OCI-LY3 (cell line): ENCODE results near the gene TUBGCP2.

Experiments
- H2AFZ ChIP-seq: fragments of 200-600, 300-600 bp; shearing (Covaris generic); 2 replicates; pipeline ENCODE4 v1.6.0; 2014; ENCODE audit warnings: antibody characterized with exemption, low read depth, low read length
- H3K27ac ChIP-seq: fragments of 200-600, 300-600 bp; sonication (generic); 2 replicates; pipeline ENCODE4 v1.5.1; 2014; ENCODE audit warnings: mild to moderate bottlenecking, low read length, moderate library complexity, mixed read lengths
- H3K27me3 ChIP-seq: fragments of 200-600, 300-600 bp; sonication (generic); 2 replicates; pipeline ENCODE4 v1.6.1; 2014; ENCODE audit warnings: low read depth, low read length, mixed read lengths
- H3K36me3 ChIP-seq: fragments of 200-600, 300-600 bp; sonication (generic); replicated peaks from 2 replicates; pipeline ENCODE3; 2014; ENCODE audit warnings: low read depth, low read length, mixed read lengths
- H3K4me1 ChIP-seq: fragments of 300-600, 200-600 bp; sonication (generic); 2 replicates; pipeline ENCODE4 v1.6.1; 2014; ENCODE audit warnings: low read length, mixed read lengths
- H3K4me2 ChIP-seq: fragments of 200-600, 300-600 bp; sonication (generic); 2 replicates; pipeline ENCODE4 v1.6.1; 2014; ENCODE audit warnings: low read length, mixed read lengths
- H3K4me3 ChIP-seq: fragments of 300-600, 200-600 bp; sonication (generic); 2 replicates; pipeline ENCODE4 v1.5.1; 2014; ENCODE audit warnings: antibody characterized with exemption, mild to moderate bottlenecking, low read length, moderate library complexity
- H3K79me2 ChIP-seq: fragments of 300-600, 200-600 bp; shearing (Covaris generic); 2 replicates; pipeline ENCODE4 v1.6.1; 2014; ENCODE audit warnings: mild to moderate bottlenecking, low read length, mixed read lengths
- H3K9ac ChIP-seq: fragments of 300-600, 200-600 bp; shearing (Covaris generic); 2 replicates; pipeline ENCODE4 v1.6.0; 2014; ENCODE audit warnings: mild to moderate bottlenecking, low read length, moderate library complexity
- H3K9me3 ChIP-seq: fragments of 200-600, 300-600 bp; shearing (Covaris generic); 2 replicates; pipeline ENCODE4 v1.6.1; 2014; ENCODE audit warnings: low read length, mixed read lengths; ENCODE audit not compliant: insufficient read depth
- H4K20me1 ChIP-seq: fragments of 200-600, 300-600 bp; sonication (generic); 2 replicates; pipeline ENCODE4 v1.6.1; 2016; ENCODE audit warnings: low read length, mixed read lengths; ENCODE audit not compliant: insufficient read depth
- EZH2phosphoT487 ChIP-seq: fragments of 200-600 bp; shearing (Covaris generic); IDR thresholded peaks from 2 replicates; pipeline ENCODE4 v1.6.1; 2018; ENCODE audit warnings: antibody characterized with exemption, mixed run types, low read depth
- TF ChIP-seq, protein P1 (sequence below): fragments of 200-600, 300-600 bp; sonication (generic); IDR thresholded peaks from 2 replicates; pipeline ENCODE4 v1.5.1; 2014; ENCODE audit warnings: antibody characterized with exemption, low read length, low read depth

TUBGCP2 gene

GRCh38 chr10:133270204-133270603, 38.5 kb downstream of the TUBGCP2 start:
- peaks cover 6% of the 10 kb centered on the region for H4K20me1 ChIP-seq
- H3K36me3 ChIP-seq, result peaks cover 19% of the 10 kb centered on the region
- H3K27me3 ChIP-seq, result no peaks in the 10 kb centered on the region
- H3K4me3 ChIP-seq, result no peak overlapping the region
- no peak overlapping the region for H3K9ac ChIP-seq
- H3K4me2 ChIP-seq, result no peak overlapping the region
- no peak overlapping the region for H2AFZ ChIP-seq
- peaks cover 9% of the 10 kb centered on the region; the same call in 1 of the 2 replicates for H3K4me1 ChIP-seq
- peaks cover 11% of the 10 kb centered on the region for H3K79me2 ChIP-seq
- H3K9me3 ChIP-seq, result no peaks in the 10 kb centered on the region
- no peak for TF ChIP-seq EZH2phosphoT487
- TF ChIP-seq, protein P1, sequence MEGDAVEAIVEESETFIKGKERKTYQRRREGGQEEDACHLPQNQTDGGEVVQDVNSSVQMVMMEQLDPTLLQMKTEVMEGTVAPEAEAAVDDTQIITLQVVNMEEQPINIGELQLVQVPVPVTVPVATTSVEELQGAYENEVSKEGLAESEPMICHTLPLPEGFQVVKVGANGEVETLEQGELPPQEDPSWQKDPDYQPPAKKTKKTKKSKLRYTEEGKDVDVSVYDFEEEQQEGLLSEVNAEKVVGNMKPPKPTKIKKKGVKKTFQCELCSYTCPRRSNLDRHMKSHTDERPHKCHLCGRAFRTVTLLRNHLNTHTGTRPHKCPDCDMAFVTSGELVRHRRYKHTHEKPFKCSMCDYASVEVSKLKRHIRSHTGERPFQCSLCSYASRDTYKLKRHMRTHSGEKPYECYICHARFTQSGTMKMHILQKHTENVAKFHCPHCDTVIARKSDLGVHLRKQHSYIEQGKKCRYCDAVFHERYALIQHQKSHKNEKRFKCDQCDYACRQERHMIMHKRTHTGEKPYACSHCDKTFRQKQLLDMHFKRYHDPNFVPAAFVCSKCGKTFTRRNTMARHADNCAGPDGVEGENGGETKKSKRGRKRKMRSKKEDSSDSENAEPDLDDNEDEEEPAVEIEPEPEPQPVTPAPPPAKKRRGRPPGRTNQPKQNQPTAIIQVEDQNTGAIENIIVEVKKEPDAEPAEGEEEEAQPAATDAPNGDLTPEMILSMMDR, result no peak
- no peak overlapping the region for H3K27ac ChIP-seq

DNA sequence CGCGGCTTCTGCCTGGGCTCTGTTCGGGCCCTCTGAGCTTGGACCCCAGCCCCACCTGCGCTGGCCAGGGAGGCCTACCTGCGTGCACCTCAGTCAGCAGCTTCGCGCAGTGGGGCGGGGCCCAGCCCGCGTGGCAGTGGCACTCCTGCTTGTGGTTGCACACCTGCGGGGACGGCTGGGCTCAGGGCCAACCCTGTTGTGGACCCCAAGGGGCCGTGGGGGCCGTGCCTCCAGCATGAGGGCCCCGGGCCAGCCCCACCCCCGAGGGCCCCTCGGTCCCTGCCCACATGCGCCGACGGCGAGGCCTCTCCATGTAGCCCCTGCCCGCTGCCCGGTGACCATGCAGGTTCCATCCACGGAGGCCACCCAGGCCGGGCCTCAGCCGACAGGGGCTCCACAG, 39.3 kb downstream of the TUBGCP2 start:
- H3K4me3 ChIP-seq, result no peak overlapping the region
- H3K9ac ChIP-seq, result no peak overlapping the region
- no peak overlapping the region for H3K4me2 ChIP-seq
- H3K27me3 ChIP-seq, result no peaks in the 10 kb centered on the region
- TF ChIP-seq, protein P1, result no peak
- no peak for TF ChIP-seq EZH2phosphoT487
- H3K79me2 ChIP-seq, result peaks cover 4% of the 10 kb centered on the region
- H3K27ac ChIP-seq, result no peak overlapping the region
- peaks cover 14% of the 10 kb centered on the region for H3K36me3 ChIP-seq
- H2AFZ ChIP-seq, result no peak overlapping the region
- H3K4me1 ChIP-seq, result peaks cover 5% of the 10 kb centered on the region; the same call in 1 of the 2 replicates
- H3K9me3 ChIP-seq, result no peaks in the 10 kb centered on the region
- peaks cover 2% of the 10 kb centered on the region; the same call in 1 of the 2 replicates for H4K20me1 ChIP-seq

- Histone ChIP-seq H3K79me2 (no peaks in the 10 kb centered on the region), H3K9ac (no peak overlapping the region)
These were observed 40.1 kb downstream of the TUBGCP2 start for GRCh38 chr10:133268532-133268931.

GRCh38 chr10:133267829-133268228, 40.8 kb downstream of the TUBGCP2 start:
- no peaks in the 10 kb centered on the region for H3K27me3 ChIP-seq
- no peak overlapping the region for H3K4me3 ChIP-seq
- H2AFZ ChIP-seq, result no peak overlapping the region
- no peaks in the 10 kb centered on the region for H3K4me1 ChIP-seq
- no peaks in the 10 kb centered on the region for H3K9me3 ChIP-seq
- H3K9ac ChIP-seq, result no peak overlapping the region
- no peak overlapping the region for H3K4me2 ChIP-seq
- peaks cover 1% of the 10 kb centered on the region; the same call in 1 of the 2 replicates for H4K20me1 ChIP-seq
- no peak for TF ChIP-seq EZH2phosphoT487
- TF ChIP-seq, protein P1, result no peak
- peaks cover 2% of the 10 kb centered on the region for H3K36me3 ChIP-seq
- H3K79me2 ChIP-seq, result no peaks in the 10 kb centered on the region
- H3K27ac ChIP-seq, result no peak overlapping the region

More at GRCh38 chr10:133268532-133268931, 40.1 kb downstream of the TUBGCP2 start:
- Histone ChIP-seq H3K36me3 (peaks cover 8% of the 10 kb centered on the region), H2AFZ (no peak overlapping the region), H4K20me1 (no peaks in the 10 kb centered on the region), H3K27ac (no peak overlapping the region), H3K4me1 (no peaks in the 10 kb centered on the region), H3K27me3 (no peaks in the 10 kb centered on the region), H3K4me2 (no peak overlapping the region), H3K9me3 (no peaks in the 10 kb centered on the region), H3K4me3 (no peak overlapping the region)
- TF ChIP-seq EZH2phosphoT487, result no peak
- TF ChIP-seq, protein P1, result no peak
